Glomerular endothelial cell (primary cell): ENCODE data around the gene CFLAR. TPM values are rescaled to one million over a fixed set of nuclear protein-coding genes. Genes with fewer than 3 reads are reported as not detected.
"Not testable (repeated sequence)": the region's sequence is repeated elsewhere in the genome, so short reads cannot be mapped to it uniquely, and the experiment has no call there.

Source experiments
- DNase-seq: peaks from one replicate; pipeline ENCODE4 v3.0.0-alpha.2; 2011; ENCODE audit warnings: low read depth, low spot score; ENCODE audit errors: extremely low read depth
- total RNA-seq: library from RNA; depleted of rRNA; stranded (reverse); fragments of >200 nt; gene quantifications from 2 replicates; pipeline ENCODE4 v1.2.3, GENCODE V29; 2015

CFLAR gene
- total RNA-seq, 1 donor from 2014 or later, result 240 TPM

DNA sequence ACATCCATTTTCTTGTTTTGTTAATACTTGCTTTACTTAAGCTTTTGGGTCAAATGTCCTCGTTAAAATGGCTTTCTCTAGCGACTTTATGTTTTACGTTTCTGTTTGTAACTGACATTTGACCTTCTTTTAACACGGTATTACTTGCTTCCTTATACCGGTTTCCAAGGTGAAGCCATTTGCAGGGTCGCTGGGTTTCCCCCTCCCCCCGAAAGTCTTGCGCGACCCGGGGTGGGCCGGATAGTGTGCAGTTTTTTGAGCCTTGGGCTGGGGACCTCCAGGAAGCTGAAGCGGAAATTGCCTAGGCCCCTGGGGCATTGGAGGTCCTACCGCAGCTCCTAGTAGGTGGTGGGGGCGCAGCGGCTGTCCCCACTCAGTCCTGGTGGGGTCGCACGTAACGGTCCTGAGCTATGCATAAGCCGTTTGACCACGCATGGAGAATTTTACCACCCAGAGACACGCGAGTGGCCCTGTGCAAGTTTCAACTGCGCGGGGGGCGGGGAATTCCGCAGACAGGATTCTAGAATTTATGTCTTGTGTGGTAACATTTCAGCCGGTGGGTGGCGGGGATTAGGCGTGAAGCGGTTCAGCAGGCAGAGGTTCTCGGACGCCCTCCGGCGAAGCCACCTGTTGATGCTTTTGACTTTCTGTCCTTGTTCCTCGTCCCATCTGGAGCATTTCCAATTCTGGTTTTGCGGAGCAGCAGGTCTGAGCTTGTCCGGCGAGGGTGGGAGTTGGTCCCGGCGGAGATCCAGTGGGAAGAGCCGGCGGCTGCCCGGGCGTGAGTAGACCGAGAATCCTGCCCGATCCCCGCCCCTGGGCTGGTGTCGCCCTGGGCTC lies 2.4 kb downstream of the CFLAR start:
- DNase-seq, result no peak

DNA sequence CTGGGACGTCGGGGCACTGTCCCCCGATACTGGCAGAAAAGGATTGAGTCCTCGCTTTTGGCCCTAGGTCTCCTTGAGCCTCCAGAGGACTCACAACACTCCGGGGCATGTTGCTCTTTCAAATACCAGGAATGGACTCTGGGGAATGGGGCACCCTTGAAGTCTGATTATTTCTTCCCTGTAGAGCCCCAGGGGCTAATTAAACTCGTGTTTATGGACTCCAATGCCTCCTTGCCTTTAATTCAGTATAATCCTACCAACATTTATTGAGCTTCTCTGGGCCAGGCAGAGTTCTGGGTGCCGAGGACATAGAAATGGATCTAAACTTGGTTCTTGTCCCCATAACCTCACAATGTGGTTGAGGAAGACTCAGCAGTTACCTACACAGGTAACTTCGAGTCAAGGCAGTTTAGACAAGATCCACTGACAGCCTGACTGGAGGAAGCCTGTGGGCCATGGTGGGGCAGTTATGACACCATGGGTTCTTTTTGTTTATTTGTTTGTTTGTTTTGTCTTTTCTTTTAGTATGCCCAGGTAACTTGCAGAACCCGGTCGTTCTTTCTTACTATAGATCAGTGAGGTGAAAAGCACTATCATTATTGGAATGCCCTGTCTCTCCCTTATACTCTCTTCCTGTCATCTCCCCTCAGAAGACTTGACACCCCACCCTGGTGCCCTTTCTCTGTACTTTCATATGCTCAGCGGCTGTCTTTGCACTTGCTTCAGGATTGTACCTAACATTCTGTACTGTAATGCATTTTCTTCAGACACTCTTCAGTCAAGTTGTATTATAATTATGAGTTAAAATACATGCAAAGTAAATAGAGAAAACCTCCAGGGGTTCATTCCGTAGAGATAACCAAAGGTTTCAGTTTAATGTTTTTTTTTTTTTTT lies 3.2 kb downstream of the CFLAR start:
- DNase-seq, result no peak

DNA sequence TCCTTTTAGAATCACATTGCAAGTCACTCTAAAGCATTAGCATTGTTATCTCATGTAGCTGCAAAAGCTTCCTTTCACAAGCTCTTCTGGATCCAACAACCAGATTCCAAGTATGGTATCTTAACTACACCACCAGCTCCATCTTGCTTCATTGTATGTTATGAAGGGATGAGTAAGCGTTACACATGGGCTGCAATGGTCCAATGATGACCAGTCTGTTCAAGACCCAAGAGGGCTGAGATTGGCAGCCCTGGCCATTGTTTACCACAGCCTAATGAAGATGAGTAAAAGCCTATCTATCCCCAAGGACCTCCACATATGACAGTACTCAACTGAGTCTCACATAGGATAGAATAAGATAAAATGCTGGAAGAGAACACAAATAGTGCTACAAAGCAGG lies 6.3 kb downstream of the CFLAR start:
- DNase-seq, result no peak

DNA sequence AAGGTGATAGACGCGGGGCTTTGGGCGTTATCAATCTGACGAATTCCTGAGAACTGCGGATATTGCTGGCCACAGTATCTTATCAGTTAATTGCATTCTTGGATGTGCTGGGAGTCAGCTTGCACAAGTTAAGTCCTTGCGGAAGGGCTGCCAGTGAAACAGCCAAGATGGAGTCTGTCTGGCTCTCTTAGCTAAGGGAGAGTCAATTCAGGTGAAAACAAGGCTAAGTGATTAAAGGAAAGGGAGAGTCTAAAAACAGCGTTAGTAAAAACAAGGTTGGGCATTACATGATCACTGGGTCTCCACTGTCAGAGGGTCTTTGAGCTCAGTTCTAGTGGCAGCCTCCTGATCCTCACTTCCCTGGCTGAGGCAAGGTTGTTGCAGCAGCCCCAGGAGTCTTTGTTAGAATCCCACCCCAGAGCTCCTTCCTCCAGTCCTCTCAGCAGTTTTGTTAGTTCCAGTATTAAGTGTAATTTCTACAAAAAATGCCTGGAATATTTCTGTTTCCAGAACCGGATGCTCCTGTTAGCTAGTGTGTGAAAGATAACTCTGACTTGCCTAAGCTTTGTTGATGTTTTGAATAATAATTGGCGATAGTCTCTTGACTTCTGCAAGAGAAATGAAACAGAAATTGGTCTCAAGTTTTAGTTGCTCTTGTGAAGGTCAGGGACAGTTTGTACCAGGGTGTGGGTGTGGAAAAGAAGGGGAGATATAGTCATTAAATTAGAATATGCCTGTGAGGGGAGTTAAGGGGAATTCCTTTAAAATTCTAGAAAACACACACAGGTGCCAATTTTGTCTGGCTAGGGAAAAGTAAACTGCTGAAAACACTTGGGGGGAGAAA lies 10.6 kb downstream of the CFLAR start:
- peak; percentile 71 for DNase-seq

DNA sequence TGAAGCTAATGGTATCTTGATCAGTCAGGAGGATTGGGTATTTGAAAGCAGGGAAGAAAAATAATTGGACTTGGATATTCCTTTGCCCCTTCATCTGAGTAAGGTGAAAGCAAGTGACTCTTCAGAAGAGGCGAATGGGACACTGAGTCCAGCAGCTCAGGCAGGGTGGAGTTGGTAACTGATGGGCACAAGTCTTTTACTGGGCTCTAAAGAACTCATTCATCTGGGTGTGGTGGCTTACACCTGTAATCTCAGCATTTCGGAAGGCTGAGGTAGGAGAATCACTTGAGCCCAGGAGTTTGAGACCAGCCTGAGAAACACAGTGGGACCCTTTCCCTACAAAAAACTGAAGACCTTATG lies 11.2 kb downstream of the CFLAR start:
- no peak for DNase-seq

DNA sequence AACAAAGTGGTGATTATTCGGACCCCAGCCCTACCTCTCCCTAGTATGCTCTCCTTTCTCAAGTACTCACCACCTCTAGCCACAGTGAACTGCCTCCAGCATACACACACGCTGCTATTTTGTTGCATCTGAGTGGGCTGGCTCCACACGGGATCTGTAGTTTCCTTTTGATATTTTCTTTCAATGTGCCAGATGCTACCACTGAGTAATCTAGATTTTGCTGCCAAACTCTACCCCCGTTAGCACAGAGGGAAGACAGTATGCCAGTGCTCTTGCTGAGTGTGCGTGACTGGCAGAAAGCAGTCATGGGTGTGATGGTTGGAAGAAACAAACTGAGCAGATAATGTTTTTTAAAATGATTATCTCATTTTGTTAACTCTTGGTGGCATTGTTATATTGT lies 11.6 kb downstream of the CFLAR start:
- DNase-seq, result peak; percentile 50

DNA sequence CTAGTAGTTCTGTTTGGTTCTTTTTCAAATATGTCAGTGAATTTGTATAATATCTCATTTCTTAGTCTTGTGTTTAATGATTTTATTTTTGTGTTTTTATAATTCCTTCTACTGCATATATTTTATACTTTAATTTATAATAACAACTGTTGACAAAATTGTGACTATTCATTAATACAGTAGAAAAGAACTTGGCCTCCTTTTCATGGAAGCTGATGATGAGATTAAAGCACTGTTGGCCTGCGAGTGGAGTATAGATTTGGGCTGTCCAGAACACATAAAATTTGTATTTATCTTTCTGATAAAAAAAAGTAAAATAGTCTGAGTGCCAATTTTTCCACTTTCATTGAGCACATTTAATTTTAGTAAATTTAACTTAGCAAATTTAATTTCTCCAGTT lies 12.1 kb downstream of the CFLAR start:
- DNase-seq, result no peak

DNA sequence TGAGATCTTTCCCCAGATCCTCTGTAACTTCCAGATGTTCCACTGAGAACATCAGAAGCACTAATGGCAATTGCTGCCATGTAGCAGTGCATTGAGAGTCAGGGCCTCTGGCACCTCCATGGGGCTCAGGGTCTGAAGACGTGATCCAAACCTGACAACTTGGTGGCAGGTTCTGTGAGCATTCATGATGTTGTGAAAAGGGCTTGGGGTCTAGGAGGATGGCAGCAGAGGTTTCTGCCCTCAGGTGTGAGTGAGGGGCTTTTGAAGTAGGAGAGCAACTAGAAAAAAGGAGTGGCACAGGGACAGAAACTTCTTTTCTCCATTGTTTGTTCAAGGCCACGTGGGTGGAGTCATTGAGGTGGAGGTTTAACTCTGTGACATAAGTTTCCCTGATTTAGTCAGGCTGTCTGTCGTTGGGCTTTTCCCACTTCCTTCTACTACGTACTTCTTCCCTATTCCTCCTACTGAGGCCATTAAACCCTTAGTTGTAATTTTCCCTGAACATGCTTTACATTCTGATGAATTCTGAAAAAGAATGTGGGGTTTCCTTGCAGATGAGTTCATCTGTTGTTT lies 13.1 kb downstream of the CFLAR start:
- DNase-seq, result peak; percentile 61

DNA sequence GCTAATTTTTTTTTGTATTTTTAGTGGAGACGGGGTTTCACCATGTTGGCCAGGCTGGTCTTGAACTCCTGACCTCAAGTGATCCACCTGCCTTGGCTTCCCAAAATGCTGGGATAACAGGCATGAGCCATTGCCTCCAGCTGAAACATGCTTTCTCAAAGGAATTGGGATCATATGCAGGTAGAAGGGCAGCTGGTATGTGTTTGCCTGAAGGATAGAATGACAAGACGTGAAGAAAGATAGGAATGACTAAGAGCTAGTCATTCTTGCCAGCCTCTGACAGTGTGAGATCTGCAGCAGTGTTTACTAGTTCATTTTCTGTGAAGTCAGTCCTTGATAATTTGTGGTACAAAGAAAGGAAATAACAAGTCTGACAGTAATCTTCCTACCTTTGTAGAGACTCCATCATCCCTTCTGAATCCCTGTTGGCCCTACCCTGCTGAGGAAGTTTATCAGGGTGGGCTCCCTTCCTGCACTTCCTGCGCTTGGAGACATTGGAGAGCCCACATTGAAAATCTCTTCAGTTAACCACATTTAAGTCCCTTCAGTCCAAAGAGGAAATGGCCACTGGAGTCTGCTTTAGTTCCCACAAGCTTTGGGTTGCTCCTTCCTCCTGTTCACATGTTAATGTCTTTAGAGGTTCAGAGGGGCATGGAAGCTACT lies 14.7 kb downstream of the CFLAR start:
- peak; percentile 87 for DNase-seq

DNA sequence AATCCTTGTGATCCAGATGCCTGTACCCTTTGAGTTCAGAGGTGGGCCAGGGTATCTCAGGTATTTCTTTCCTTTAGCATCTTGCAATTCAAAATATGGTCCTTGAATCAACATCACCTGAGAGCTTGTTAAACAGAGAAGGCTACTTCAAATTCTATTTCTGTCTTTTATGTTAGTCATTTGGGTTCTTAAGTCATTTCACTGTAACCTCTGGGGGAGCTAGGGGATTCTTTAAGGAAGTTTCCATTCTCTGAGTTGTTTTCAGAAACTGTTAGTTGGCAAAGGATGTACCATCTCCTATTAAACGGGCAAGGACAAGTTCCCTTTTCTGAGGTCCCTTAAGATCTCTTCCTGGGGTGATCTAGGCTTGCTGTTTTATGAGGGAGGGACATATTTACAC lies 16.6 kb downstream of the CFLAR start:
- no peak for DNase-seq

DNA sequence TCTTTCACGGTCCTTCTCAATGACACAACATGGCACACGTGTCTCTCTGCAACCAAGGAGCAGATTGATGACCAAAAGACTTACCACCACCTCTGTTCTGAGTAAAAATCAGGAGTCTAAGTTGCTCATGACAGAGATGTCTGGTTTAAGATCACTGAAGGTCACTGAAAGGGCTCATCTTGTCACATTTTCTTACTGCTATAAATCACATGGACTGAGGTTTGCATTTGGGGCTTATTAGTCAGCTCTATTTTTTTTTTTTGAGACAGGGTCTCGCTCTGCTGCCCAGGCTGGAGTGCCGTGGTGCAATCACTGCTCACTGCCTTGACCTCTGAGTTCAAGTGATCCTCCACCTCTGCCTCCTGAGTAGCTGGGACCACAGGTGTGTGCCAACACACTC lies 19.4 kb downstream of the CFLAR start:
- DNase-seq, result no peak

DNA sequence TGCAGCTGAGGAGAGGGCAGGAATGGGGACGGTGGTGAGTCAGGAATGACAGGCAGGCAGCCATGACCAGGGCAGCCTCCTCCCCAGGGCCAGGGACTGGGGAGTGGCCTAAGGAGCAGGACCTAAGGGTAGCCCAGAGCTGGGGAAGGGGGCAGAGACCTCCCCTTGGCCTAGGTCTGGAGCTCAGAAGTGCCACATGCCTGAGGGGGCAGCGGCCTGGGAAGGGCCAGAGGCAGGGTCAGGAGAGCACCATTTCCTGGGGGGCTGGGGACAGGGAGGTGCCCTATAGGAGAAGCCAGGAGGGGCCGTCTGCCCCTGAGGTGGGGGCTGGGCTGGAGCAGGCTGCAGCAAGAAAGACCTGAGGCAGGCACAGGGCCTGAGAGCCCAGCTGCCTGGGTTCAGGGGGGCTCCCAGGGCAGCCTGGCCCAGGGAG lies 20.9 kb downstream of the CFLAR start:
- DNase-seq, result no peak

DNA sequence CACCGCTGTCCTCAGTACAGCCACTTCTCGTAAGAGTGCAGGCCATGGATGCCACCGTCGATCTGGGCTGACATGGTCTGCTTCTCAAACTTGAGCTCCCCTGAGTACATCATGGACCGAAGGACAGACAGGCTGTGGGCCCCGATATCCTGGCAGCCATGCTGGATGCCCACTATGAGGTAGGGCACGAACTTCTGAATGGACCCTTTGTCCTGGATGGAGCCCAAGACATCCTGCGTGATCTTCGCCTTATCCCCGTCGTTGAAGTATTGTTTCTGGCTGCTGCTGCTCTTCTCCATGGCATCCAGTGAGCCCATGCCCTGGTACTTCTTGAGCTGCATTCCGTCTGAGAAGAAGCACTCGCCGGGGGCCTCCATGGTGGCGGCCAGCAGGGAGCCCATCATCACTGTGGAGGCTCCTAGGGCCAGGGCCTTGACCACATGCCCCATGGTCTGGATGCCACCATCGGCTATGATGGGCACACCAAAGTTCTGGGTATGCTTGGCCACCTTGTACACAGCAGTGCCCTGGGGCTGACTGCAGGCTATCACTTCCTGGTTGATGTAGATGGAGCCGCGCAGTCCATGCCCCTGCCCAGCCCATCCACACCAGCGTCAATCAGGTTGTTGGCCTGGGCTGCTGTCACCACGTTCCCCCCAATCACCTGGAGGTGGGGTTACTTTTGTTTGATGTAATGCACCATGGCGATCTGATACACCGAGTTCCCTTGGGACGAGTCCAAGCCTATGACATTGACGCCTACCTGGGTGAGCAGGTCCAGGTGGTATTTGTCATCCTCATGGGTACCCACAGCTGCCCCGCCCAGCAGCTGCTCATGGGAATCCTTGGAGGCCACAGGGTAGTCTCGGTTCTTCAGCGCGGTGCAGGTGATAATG lies 21.8 kb downstream of the CFLAR start:
- no peak for DNase-seq

DNA sequence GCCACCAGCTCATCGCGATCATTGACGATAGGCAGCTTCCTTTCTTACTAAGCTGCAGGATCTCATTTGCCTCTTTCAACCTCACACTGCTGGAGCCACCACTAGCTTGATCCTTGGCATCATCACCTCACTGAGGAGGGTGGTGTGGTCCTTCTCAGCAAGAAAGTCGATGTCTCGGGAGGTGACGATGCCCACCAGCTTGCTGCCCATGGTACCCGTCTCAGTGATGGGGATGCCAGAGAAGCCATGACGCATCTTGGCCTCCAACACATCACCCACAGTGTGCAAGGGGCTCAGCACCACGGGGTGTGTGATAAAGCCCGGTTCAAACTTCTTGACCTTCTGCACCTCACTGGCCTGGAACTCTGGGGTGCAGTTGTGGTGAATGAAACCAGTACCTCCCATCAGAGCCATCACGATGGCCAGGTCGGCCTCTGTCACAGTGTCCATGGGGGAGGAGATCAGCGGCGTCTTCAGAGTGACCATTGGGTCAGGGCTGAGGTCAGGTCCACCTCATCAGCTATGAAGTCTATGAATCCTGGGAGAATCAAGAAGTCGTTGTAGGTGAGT lies 22.5 kb downstream of the CFLAR start:
- DNase-seq, result no peak

DNA sequence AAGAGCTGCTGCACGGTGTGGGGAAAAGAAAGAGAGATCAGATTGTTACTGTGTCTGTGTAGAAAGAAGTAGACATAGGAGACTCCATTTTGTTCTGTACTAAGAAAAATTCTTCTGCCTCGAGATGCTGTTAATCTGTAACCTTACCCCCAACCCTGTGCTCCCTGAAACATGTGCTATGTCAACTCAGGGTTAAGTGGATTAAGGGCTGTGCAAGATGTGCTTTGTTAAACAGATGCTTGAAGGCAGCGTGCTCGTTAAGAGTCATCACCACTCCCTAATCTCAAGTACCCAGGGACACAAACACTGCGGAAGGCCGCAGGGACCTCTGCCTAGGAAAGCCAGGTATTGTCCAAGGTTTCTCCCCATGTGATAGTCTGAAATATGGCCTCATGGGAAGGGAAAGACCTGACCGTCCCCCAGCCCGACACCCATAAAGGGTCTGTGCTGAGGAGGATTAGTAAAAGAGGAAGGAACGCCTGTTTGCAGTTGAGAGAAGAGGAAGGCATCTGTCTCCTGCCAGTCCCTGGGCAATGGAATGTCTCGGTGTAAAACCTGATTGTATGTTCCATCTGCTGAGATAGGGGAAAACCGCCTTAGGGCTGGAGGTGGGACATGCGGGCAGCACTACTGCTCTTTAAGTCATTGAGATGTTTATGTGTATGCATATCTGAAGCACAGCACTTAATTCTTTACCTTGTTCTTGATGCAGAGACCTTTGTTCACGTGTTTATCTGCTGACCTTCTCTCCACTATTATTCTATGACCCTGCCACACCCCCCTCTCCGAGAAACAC lies 23.2 kb downstream of the CFLAR start:
- DNase-seq, result not testable (repeated sequence)

DNA sequence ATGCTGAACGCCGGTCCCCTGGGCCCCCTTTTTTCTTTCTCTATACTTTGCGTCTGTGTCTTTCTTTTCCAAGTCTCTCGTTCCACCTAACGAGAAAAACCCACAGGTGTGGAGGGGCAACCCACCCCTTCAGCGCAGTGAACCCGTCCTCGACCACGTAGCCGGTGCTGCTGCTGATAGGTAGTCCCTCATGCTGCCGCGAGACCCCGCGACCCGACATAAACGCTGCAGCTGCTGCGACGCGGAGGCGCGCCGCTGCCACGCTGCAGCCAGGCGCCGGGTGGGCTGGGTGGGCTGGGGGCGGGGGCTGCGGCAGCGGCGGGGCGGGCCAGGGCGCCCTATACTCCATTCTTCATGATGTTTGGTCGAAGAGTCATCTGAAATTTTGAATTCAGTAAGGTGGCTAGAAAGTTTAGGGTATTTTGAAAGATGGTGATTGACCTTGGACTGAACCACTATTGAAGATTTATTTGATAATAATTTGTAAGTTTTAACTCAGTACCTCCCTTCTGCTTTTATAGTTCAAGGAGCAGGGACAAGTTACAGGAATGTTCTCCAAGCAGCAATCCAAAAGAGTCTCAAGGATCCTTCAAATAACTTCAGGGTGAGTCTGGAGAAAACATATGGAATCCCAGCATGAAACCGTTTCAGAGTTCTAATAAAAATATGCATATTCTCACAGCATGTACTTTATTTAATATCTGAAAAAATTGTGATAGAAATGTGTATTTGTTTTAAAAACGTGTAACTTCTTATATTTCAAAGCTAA lies 24.1 kb downstream of the CFLAR start:
- DNase-seq, result no peak
